Ureter (tissue), 1 donor: ENCODE results near the gene CTTNBP2. TPM values are rescaled to one million over a fixed set of nuclear protein-coding genes. Genes with fewer than 3 reads are reported as not detected.

ENCODE experiments used
- DNase-seq: peaks from one replicate; pipeline ENCODE4 v3.0.0-alpha.2; 2020; ENCODE audit warnings: low spot score
- total RNA-seq: library from RNA; stranded (reverse); gene quantifications from one replicate; pipeline ENCODE4 v1.2.4, GENCODE V29; 2023
- donor health status: DM: yes; HTN: yes; CAD: no.

Gene CTTNBP2
- total RNA-seq, 1 donor from 2014 or later, result 16.6 TPM

DNA sequence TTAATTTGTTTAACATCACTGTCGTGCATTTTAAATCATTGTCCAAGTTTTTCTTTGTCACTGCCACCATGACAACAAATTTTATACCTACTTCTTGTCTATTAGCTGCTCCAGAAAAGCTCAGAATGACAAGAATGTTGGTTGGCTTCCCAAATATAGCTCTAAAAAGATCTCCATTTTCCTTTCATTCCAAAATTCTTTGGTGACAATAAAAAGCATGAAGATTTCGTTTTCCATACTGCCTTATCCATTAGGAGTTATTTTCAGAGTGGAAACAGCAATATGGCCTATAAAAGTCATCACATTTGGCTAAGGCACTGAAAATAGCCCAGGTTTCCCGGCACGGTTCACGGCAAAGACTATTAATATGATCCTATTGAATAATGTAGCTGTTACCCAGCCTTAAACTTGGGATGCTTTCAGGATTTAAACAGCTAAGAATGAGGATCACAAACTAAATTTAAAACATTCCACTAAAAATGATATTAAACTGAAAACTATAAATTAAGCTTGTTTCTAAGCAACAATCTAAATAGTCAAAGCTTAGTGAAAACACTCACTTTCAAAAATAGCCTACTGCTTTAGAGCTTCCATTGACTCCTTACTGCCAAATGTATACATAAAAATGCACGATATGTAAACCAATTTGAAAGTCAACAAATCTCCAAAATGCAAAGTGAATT lies 2.7 kb downstream of the CTTNBP2 start:
- no peak for DNase-seq

DNA sequence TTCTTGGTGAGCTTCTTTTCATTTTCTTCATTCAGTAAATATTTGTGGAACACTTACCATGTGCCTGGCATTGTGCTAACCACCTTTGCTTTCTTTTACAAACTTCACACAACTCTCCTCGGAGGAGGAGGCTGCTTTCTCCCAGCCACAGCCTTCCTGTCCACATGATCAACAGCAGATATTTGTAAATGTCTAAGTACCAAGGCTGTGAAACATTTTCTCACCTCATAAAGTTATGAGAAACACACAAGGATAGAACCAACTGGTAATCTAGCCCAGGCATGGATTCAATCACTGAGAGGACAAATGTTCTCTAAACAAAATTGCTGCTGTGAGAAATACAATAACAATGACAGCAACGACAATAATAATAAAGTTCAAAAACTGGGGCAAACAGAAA lies 3.9 kb downstream of the CTTNBP2 start:
- DNase-seq, result no peak

DNA sequence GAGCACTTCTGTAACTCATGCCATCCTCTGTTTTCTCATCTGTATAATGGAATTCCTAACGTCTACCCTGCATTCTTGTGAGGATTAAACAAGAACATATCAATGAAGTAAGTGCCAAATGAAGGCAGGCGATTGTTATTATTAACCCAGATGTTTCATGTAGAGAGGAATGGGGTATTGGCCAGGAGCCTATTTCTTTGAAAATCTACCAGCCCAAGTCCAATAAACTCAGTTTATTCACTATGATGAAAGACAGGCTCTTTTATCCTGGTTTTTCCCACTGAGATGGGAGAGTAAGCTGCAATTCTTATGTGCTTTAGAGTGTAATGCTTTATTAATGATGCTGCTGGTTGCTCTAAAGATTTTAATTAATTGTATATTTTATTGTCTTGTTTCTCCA lies 9.6 kb downstream of the CTTNBP2 start:
- DNase-seq, result no peak

DNA sequence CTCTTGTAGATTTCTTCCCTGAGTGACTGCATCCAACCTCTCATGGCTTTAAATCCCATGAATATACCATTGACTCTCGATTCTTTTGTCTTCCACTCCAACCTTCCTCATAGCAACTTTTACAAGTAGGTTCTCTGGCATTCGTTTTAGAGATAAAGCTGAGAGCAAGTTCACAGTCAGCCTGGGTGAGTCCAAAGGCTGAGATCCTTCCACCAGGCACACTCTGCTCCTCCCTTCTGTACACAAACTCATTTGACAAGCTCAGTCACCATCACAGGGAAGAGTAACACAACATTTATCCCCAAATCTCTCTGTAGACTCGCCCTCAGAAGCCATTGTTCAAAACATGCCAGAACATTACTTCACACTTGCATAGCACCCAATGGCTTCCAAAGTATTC lies 10.9 kb downstream of the CTTNBP2 start:
- DNase-seq, result no peak

DNA sequence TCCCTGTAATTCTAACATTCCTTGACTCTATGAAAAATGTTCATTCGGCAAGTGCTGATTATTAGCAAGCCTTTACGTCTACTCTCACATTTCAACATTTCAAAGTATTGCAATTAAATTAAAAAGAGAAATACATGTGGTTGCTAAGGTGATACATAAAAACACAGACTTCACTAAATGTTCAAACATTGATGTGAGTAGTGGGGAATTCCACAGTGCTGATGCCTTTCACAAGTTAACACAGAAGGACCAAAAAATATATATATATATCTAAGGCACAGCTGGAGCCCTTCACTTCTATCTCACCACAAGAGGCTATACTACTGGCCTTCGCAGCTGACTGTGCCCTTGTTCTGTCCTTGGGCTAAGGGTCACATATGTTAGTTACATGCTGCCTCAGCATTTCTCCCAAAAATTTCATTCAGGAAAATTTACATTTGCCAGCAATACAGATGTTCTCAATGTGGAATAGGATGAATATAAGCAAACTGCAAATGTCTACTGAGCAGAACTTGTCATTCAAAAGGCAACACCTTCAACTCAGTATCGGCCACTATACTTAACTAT lies 13.9 kb downstream of the CTTNBP2 start:
- no peak for DNase-seq

DNA sequence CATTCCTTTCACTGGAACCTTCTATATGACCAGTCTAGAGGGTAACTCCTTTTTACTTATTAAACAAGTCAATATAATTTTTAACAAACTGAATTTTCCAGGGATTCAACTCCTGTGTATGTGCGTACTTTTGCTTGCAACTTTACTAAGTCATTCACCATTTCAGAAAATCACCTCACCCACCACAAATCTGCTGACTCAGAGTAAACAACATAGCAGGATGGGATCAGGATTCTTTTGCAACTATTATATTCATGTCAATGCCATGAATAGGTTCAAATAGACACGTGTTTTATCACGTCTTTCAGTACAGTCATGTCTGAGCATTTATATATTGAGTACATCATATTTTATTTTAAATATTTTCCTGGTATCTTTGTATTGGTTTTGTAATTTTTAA lies 14.5 kb downstream of the CTTNBP2 start:
- no peak for DNase-seq

DNA sequence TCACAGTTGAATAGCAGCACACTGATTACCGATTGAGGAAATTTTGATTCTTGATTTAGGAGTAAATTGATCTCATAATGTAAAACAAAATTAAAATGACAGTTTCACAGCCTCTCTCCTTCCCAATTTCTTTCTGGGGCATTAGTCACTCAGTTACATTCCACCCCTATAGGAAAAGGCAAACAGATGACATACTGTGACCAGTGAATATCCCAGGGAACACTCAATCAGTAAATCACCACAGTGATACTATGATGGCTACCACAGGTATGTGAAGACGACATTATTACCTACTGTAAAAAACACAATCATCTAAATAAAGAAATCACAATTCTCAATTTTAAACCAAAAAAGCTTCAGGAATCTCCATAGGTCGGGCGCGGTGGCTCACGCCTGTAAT lies 15.5 kb downstream of the CTTNBP2 start:
- DNase-seq, result no peak

DNA sequence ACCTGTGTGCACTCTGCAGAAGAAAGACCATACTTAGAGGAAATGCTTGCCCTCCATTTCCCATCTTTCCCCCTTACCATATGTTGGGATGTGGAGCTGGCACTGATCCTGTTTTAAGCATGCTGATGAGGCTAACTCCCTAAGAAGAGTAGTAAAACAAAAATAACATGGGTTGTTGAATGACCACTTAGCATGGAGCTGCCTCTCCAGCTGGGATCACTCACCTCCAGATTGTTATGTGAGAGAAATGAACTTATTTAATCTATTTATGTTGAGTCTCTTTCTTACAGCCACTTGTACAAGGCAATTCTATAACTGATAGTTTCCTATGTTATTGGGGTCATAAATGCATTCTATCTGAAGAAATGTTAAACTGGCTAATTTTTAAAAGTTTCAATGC lies 17.0 kb downstream of the CTTNBP2 start:
- no peak for DNase-seq

DNA sequence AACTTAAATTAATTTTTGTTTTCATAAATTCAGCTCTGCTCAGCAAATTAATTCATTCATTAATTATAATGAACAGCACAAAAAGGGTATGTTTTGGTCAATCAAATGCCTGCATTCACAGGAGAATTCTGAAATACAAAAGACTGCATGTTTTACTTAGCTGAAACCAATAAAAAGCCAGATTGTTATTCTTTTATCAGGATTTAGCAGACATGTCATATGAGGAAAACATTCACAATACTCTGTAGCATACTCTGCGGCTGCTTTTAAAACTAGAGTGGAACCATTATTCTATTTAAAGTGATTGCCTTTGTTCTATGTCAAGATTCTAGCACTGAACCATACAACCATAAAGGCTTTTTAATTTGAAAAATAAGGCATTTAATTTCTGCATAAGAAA lies 19.1 kb downstream of the CTTNBP2 start:
- DNase-seq, result no peak

DNA sequence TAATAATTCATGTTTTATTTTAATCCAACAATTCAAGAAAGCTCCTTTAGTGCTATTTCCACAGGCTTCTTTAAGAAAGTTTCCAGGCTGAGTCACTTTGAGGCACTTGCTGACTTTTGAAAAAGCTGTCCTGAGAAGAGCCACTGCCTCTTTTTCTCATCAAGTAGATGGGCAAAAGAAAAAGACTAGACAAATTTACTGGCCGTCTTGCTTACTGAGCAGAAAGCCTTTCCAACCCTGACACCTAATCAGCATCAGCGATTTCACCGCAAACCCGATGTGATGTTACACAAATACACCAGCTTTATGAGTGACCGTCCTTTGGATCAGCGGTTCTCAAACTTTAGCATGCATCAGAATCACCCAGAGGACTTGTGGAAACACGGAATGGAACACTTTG lies 24.3 kb downstream of the CTTNBP2 start:
- no peak for DNase-seq

DNA sequence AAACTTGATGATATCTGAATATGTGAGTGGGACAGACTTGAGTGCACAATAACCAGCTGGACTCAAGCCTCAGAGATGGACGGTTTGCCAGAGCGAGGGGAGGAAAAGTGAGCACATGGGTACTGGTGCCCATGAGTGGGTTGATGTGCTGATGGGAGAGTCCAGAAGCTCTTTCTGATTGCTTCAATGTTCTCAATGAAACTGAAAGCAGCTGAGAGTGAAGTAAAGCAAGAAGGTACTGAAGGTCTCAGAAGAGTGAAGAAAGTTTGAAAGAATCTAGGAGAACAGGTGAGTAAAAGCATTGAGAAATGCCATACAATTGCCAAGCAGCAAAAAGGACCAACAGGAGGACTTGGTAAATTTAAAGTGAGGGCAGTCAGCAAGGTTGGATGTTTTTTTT lies 28.6 kb downstream of the CTTNBP2 start:
- DNase-seq, result no peak

DNA sequence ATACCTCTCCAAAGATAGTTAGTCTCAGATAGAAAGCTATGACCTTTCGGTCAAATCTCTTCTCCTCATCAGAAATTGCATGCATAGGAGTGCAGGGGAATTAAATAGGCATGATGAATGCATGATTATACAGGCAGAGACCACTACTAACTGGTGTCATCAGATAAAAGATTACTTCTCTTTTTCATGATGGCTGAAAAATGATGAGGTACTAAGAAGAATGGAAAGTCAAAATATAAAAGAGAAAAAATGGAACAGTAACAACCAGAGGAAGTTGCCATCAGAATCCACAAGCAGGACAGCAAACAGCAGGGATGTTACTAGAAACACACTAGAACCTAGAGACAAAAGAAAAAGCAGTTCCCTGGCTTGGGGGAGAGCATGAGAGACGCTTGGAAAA lies 31.6 kb downstream of the CTTNBP2 start:
- no peak for DNase-seq

DNA sequence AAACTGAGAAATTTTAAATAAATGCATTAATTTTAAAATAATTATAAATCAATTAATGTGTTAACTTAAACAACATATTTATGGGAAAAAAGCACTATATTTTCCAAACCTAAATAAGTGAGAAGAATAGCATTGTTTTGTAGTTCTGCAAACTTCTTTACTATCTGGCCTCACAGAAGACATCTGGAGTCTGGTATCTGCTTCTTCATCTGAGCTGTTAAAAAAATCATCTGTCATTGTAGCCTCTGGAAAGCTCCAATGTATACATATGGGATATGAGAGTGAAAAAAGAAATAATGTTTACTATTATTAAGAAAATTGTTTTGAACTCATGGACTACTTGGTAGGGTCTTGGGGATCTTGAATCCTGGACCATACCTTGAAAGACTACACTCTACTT lies 32.2 kb downstream of the CTTNBP2 start:
- DNase-seq, result no peak

DNA sequence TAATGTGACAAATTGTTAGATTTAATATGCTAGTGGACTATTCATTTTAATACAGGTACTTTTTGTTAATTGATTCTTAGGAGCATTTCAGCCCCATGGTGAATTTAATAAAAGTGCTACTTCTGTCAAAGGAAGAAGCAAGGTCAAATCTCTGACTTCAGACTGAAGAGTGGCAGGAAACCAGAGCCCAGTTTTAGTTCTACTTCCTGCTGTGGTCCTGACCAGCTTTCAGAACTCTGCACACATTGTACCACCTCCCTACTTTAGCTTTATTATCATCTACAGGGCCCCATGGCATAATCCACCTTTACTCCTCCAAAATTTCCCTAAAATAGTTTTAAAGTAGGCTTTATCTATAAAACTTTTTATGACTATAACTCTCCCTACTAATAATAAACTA lies 33.7 kb downstream of the CTTNBP2 start:
- DNase-seq, result no peak

DNA sequence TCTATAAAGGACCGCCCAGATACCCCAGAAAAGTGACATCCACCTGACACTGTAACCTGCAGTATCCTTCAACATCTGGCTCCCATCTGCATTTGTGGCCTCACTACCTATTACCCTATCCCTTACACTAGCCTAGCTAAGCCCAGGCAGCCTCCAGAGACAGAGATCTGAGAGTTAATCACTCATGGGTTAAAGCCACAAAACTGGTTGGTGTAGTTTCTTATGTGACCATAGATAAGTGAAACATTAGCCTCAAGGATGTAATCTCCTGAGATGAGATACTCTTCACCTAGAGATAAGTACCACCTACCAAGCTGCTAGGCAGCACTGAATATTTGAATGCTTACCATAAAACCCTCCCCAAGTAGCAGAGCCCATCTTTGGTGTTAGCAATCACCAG lies 35.4 kb downstream of the CTTNBP2 start:
- no peak for DNase-seq

DNA sequence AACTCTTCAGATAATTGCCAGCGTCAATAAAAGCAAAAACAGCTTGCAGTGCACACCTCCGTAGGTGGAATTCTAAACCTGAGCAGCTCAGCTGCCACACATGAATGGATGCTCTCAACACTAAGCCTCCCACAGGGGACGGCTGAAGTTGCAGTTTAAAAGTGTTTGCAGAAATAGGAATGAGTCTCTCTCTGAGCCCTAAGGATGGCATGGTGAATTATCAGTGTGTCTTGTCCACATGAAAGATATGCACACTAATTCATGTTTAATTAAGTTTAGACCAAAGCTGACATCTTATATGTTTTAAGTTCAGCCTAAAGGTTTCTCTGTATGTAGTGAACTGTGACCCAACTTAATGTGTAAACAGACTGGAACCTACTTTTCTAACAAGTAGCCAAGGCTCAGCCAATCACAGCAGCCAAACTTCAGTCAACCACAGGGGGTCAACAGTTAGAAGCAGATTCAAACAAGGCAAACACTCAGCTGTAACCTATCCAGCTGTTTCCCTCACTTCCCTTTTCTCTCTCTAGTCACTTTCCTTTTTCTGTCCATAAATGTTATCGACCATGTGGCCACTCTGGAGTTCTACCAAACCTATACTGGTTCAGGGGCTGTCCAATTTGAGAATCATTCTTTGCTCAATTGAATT lies 38.1 kb downstream of the CTTNBP2 start:
- no peak for DNase-seq

DNA sequence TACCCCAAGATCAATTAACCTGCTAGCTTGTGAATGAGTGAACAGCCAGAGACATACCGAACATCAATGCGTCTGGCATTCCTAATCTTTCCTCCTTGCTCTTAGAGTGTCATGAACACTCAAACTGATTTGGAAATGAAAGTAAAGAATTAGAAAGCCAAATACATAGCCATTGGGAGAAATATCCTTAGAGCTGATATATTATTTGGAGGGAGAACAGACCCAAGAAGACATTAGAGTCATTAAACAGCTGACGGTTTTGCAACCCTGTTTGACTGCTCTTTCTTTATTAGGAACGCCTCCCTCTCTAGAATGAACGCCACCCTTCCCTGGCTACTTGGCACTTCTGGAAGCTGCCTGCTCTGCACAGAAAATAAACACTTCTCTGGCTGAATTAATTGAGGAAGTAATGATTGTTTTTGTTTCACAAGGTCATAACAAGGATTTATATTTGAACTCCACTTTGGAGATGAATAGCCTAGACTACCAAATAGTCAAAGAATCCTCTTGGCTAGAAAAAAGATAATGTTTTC lies 42.8 kb downstream of the CTTNBP2 start:
- DNase-seq, result no peak

DNA sequence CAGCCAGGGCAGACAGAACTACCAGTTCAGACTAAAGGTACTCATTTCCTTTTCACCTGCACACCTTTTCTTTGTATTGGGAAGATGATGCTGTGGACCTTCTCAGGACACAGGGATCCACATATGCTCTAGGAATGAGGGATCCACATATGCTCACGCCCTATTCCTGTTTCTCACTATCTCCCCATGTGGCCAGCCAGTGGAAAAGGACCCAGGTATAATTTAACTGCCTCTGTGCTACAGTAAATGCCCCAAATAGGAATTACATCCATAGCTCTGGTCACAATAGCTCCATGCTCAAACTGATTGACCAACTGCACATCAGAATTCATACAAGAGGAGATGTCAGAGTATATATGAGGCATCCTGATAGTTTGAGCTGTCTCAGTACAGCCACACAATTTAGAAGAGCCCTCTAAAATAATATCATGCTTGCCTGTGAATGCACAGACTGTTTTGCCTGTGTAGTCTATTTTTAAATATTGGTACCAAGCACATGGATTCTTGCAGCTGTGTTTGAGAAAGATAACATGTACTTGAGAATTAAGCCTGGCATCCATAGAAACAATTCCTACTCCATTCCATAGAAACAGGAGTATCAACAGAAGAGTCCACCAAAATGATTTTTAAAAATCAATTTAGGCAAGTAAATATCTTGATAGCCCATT lies 43.7 kb downstream of the CTTNBP2 start:
- no peak for DNase-seq

DNA sequence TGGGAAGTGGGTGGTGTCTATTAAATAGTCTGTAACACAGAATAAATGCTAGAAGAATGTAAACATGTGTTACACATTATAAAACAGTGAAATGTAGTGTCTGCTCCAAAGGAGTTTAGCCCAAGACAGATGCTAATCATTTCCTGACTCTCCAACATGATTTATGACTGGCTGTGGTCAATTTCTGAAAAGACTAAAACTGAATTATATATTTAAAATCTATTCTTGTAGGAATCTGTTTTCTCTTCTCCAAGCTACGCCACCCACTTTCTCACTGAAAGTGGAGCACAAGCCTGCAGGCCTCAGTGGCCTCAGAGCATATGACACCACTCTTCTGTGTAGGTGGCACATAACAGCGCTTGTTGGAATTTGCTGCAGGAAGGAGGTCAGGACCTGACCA lies 44.4 kb downstream of the CTTNBP2 start:
- no peak for DNase-seq

DNA sequence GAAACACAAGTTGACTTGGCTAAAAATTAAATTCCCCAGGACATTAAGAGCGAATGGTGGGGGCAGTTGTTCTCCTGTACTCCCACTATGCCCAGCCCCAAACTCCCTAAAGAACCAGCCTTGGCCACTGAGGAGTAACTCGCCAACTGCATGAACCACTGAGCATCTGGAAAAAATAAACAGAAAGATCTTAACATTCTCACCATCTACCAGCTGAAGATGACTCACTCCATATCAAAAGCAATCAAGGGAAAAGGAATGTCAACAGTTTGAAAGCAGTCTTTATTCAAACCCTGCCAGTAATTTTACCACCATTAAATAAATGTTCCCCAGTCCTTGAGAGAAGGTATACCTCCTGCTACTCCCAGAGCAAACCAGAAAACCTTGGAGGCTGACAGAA lies 45.4 kb downstream of the CTTNBP2 start:
- no peak for DNase-seq

DNA sequence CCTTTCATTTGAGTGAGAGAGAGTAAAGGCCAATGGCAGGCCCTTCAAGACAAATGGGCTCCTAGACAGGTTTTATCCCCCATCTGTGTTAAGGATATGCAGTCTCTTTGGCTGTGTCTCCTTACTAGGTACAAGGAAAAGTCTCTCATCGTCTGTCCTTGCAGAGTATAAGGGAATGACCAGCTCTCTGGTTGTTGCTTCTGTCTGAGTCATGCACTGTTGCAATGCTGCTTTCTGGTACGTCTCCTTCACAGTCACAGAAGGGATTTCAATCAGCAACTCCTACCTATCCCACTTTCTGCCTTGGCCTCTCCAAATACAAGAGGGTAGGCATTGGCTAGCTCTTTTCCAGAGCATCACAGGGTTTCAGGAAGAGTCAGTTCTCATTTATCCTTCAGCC lies 48.1 kb downstream of the CTTNBP2 start:
- no peak for DNase-seq

DNA sequence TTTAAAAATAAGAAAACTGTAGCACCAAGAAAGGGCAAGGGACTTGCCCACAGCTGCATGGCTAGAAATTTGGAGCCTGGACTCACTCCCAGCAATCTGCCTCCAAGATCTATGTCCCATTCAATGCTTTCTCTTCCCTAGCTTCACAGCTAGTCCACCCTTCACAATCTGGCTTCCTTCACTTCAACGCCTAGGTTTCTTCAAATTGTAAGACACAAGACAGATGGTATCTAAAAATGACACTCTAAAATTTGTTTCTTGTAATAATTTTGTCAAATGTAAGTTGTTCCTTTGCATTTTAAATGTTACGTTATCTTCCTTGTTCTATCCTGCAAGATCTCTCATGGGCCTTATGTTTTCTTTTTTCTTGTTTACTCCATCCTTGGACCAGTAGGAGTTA lies 48.6 kb downstream of the CTTNBP2 start:
- no peak for DNase-seq

DNA sequence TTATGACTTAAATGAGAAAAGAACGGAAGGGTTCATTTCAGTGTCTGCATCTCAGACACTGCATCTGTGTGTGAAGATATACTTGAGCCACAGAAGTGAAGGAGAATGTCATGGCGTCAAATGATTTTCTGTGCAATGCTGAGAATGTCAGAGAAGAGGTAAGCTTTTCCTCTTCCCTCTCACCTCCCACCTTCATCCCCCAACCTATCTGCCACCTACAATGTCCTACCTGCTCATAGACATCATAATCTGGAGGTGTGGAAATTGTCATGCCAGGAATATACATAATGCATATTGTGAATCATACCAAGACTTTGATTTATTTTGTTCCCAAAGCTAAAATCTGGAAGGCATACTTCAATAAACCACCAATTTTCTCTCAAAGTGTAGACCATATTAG lies 53.7 kb downstream of the CTTNBP2 start:
- DNase-seq, result no peak
